ENCODE data around the gene MAP7.

The MAP7 gene

GRCh38 chr6:136463743-136464142 lies 86.5 kb downstream of the MAP7 start:
- Histone ChIP-seq H3K27me3 (replicated peaks; ENCODE audit: insufficient read depth, low read length) (peaks cover 25% of the 10 kb centered on the region), H3K9me2 (replicated peaks; ENCODE audit: insufficient read depth, low read length) (no peaks in the 10 kb centered on the region)

GRCh38 chr6:136446579-136447187 lies 103.5 kb downstream of the MAP7 start:
- no peaks in the 10 kb centered on the region for H3K27me3 ChIP-seq (replicated peaks; ENCODE audit: insufficient read depth, low read length)
- H4K20me1 ChIP-seq (ENCODE audit: insufficient read depth, low read length): no peaks in the 10 kb centered on the region
- no peaks in the 10 kb centered on the region for H3K79me2 ChIP-seq (ENCODE audit: low read length)
- H2AFZ ChIP-seq (ENCODE audit: low read length): no peak overlapping the region
- H3K4me2 ChIP-seq (ENCODE audit: low read depth, low read length): no peak overlapping the region
- H3K9me2 ChIP-seq (replicated peaks; ENCODE audit: insufficient read depth, low read length): no peaks in the 10 kb centered on the region
- H3K4me1 ChIP-seq (ENCODE audit: low read length): no peaks in the 10 kb centered on the region
- DNase-seq: no peak
- TF ChIP-seq EZH2 (optimal IDR thresholded peaks at IDR 0.05; ENCODE audit: low read depth, low read length): no peak
- no peak for TF ChIP-seq EZH2phosphoT487 (IDR thresholded peaks at IDR 0.05; ENCODE audit: low read length)
- H3K4me3 ChIP-seq (ENCODE audit: low read length): no peak overlapping the region
- no peak overlapping the region for H3K27ac ChIP-seq (ENCODE audit: low read length)
- H3K9me3 ChIP-seq (replicated peaks; ENCODE audit: insufficient read depth, low read length): no peaks in the 10 kb centered on the region
- no peaks in the 10 kb centered on the region for H3K36me3 ChIP-seq (replicated peaks; ENCODE audit: insufficient read depth, low read length)
- no peaks in the 10 kb centered on the region for H3F3A ChIP-seq (ENCODE audit: insufficient read depth, low read length)
- no peak overlapping the region for H3K9ac ChIP-seq (ENCODE audit: low read length)

More at GRCh38 chr6:136463743-136464142, 86.5 kb downstream of the MAP7 start:
- Histone ChIP-seq H3K79me2 (ENCODE audit: low read length) (no peaks in the 10 kb centered on the region), H3K4me3 (ENCODE audit: low read length) (no peak overlapping the region), H3K9ac (ENCODE audit: low read length) (no peak overlapping the region), H3K9me3 (replicated peaks; ENCODE audit: insufficient read depth, low read length) (no peaks in the 10 kb centered on the region), H3F3A (ENCODE audit: insufficient read depth, low read length) (peaks cover 4% of the 10 kb centered on the region; the same call in 1 of the 2 replicates), H4K20me1 (ENCODE audit: insufficient read depth, low read length) (peaks cover 6% of the 10 kb centered on the region; the same call in 1 of the 2 replicates), H3K27ac (ENCODE audit: low read length) (no peak overlapping the region), H3K36me3 (replicated peaks; ENCODE audit: insufficient read depth, low read length) (no peaks in the 10 kb centered on the region), H3K4me2 (ENCODE audit: low read depth, low read length) (peak overlapping the region; percentile 29), H2AFZ (ENCODE audit: low read length) (no peak overlapping the region), H3K4me1 (ENCODE audit: low read length) (peaks cover 22% of the 10 kb centered on the region)
- TF ChIP-seq EZH2 (optimal IDR thresholded peaks at IDR 0.05; ENCODE audit: low read depth, low read length) (no peak), CTCF (IDR thresholded peaks at IDR 0.05; ENCODE audit: low read length) (no peak), EZH2phosphoT487 (IDR thresholded peaks at IDR 0.05; ENCODE audit: low read length) (no peak)
- no peak for DNase-seq

GRCh38 chr6:136446145-136446544 lies 104.1 kb downstream of the MAP7 start:
- Histone ChIP-seq H2AFZ (ENCODE audit: low read length) (no peak overlapping the region), H3K9ac (ENCODE audit: low read length) (no peak overlapping the region), H3K79me2 (ENCODE audit: low read length) (no peaks in the 10 kb centered on the region)

More at GRCh38 chr6:136446145-136446544, 104.1 kb downstream of the MAP7 start:
- Histone ChIP-seq H3F3A (ENCODE audit: insufficient read depth, low read length) (no peaks in the 10 kb centered on the region), H3K9me3 (replicated peaks; ENCODE audit: insufficient read depth, low read length) (no peaks in the 10 kb centered on the region), H3K27me3 (replicated peaks; ENCODE audit: insufficient read depth, low read length) (no peaks in the 10 kb centered on the region), H3K36me3 (replicated peaks; ENCODE audit: insufficient read depth, low read length) (no peaks in the 10 kb centered on the region), H3K9me2 (replicated peaks; ENCODE audit: insufficient read depth, low read length) (no peaks in the 10 kb centered on the region), H3K27ac (ENCODE audit: low read length) (no peak overlapping the region), H3K4me1 (ENCODE audit: low read length) (no peaks in the 10 kb centered on the region), H3K4me2 (ENCODE audit: low read depth, low read length) (no peak overlapping the region), H4K20me1 (ENCODE audit: insufficient read depth, low read length) (no peaks in the 10 kb centered on the region), H3K4me3 (ENCODE audit: low read length) (no peak overlapping the region)
- no peak for TF ChIP-seq EZH2 (optimal IDR thresholded peaks at IDR 0.05; ENCODE audit: low read depth, low read length)
- TF ChIP-seq EZH2phosphoT487 (IDR thresholded peaks at IDR 0.05; ENCODE audit: low read length): no peak
- TF ChIP-seq CTCF (IDR thresholded peaks at IDR 0.05; ENCODE audit: low read length): no peak
- no peak for DNase-seq

Data from MM.1S (cell line).